BLaER1 (cell line): ENCODE data around the gene GPR37L1.

Source experiments
- H3K27ac ChIP-seq: shearing (Covaris generic); formaldehyde crosslinking; 2 replicates; pipeline ENCODE4 v1.8.1; 2022
- H3K27me3 ChIP-seq: shearing (Covaris generic); formaldehyde crosslinking; 2 replicates; pipeline ENCODE4 v1.8.1; 2022
- H3K36me3 ChIP-seq: shearing (Covaris generic); formaldehyde crosslinking; 2 replicates; pipeline ENCODE4 v1.8.1; 2022
- H3K4me1 ChIP-seq: shearing (Covaris generic); formaldehyde crosslinking; 2 replicates; pipeline ENCODE4 v1.8.1; 2022
- H3K4me2 ChIP-seq: shearing (Covaris generic); formaldehyde crosslinking; 2 replicates; pipeline ENCODE4 v1.8.1; 2022
- H3K4me3 ChIP-seq: shearing (Covaris generic); formaldehyde crosslinking; 2 replicates; pipeline ENCODE4 v1.8.1; 2022
- H3K9ac ChIP-seq: shearing (Covaris generic); formaldehyde crosslinking; 2 replicates; pipeline ENCODE4 v1.8.1; 2022
- H3K9me3 ChIP-seq: shearing (Covaris generic); formaldehyde crosslinking; 2 replicates; pipeline ENCODE4 v1.8.1; 2022
- H4K20me1 ChIP-seq: shearing (Covaris generic); formaldehyde crosslinking; 2 replicates; pipeline ENCODE4 v1.8.1; 2022
- Cebpa-rat ChIP-seq: shearing (Covaris generic); IDR thresholded peaks from 2 replicates; pipeline ENCODE4 v1.8.1; 2022

GPR37L1 gene

GRCh38 chr1:202152399-202152798 lies 29.7 kb downstream of the GPR37L1 start:
- Histone ChIP-seq H3K4me3 (no peak overlapping the region), H3K36me3 (peaks cover 99% of the 10 kb centered on the region), H3K27me3 (no peaks in the 10 kb centered on the region), H3K9me3 (no peaks in the 10 kb centered on the region), H3K27ac (no peak overlapping the region), H3K4me1 (peaks cover 19% of the 10 kb centered on the region), H4K20me1 (peaks cover 40% of the 10 kb centered on the region), H3K4me2 (no peak overlapping the region), H3K9ac (no peak overlapping the region)
- TF ChIP-seq Cebpa-rat = no peak

- H3K9ac ChIP-seq = no peak overlapping the region
- H4K20me1 ChIP-seq = peaks cover 41% of the 10 kb centered on the region
- H3K27me3 ChIP-seq = no peaks in the 10 kb centered on the region
- no peak overlapping the region for H3K27ac ChIP-seq
- no peak overlapping the region for H3K4me2 ChIP-seq
- H3K36me3 ChIP-seq = peaks cover 99% of the 10 kb centered on the region
- H3K9me3 ChIP-seq = no peaks in the 10 kb centered on the region
- H3K4me3 ChIP-seq = no peak overlapping the region
- TF ChIP-seq Cebpa-rat = no peak
- peaks cover 28% of the 10 kb centered on the region for H3K4me1 ChIP-seq
These were observed 30.6 kb downstream of the GPR37L1 start for GRCh38 chr1:202153284-202153683.

- Histone ChIP-seq H3K36me3 (peaks cover 92% of the 10 kb centered on the region), H3K27ac (no peak overlapping the region), H3K4me1 (peaks cover 37% of the 10 kb centered on the region), H3K27me3 (no peaks in the 10 kb centered on the region), H4K20me1 (peaks cover 41% of the 10 kb centered on the region), H3K9me3 (no peaks in the 10 kb centered on the region), H3K4me3 (no peak overlapping the region), H3K9ac (no peak overlapping the region), H3K4me2 (no peak overlapping the region)
- TF ChIP-seq Cebpa-rat = no peak
These were observed 31.5 kb downstream of the GPR37L1 start for GRCh38 chr1:202154148-202154765.

GRCh38 chr1:202154766-202155477 lies 32.2 kb downstream of the GPR37L1 start:
- Histone ChIP-seq H3K27ac (no peak overlapping the region), H3K9me3 (no peaks in the 10 kb centered on the region), H3K36me3 (peaks cover 85% of the 10 kb centered on the region), H3K9ac (no peak overlapping the region), H3K27me3 (no peaks in the 10 kb centered on the region), H3K4me1 (peaks cover 44% of the 10 kb centered on the region), H3K4me2 (no peak overlapping the region), H4K20me1 (peaks cover 41% of the 10 kb centered on the region), H3K4me3 (no peak overlapping the region)
- TF ChIP-seq Cebpa-rat = no peak

GRCh38 chr1:202155478-202156021 lies 32.8 kb downstream of the GPR37L1 start:
- H3K27me3 ChIP-seq = no peaks in the 10 kb centered on the region
- peaks cover 79% of the 10 kb centered on the region for H3K36me3 ChIP-seq
- no peak overlapping the region for H3K4me2 ChIP-seq
- H3K9me3 ChIP-seq = no peaks in the 10 kb centered on the region
- no peak for TF ChIP-seq Cebpa-rat
- H3K27ac ChIP-seq = no peak overlapping the region
- peaks cover 41% of the 10 kb centered on the region for H4K20me1 ChIP-seq
- H3K4me1 ChIP-seq = peaks cover 50% of the 10 kb centered on the region
- H3K9ac ChIP-seq = no peak overlapping the region
- no peak overlapping the region for H3K4me3 ChIP-seq

- Histone ChIP-seq H3K27ac (peak overlapping the region; percentile 3; the same call in 1 of the 2 replicates), H4K20me1 (peaks cover 41% of the 10 kb centered on the region), H3K36me3 (peaks cover 68% of the 10 kb centered on the region), H3K9me3 (no peaks in the 10 kb centered on the region), H3K27me3 (no peaks in the 10 kb centered on the region), H3K9ac (no peak overlapping the region; the same call in 1 of the 2 replicates), H3K4me1 (peaks cover 60% of the 10 kb centered on the region), H3K4me2 (peak overlapping the region; percentile 22), H3K4me3 (no peak overlapping the region)
- TF ChIP-seq Cebpa-rat = no peak
These were observed 33.9 kb downstream of the GPR37L1 start for GRCh38 chr1:202156590-202156989.

GRCh38 chr1:202157945-202158344 lies 35.2 kb downstream of the GPR37L1 start:
- Histone ChIP-seq H3K4me2 (peak overlapping the region; percentile 98), H3K27me3 (no peaks in the 10 kb centered on the region)

GRCh38 chr1:202158810-202159533 lies 36.3 kb downstream of the GPR37L1 start:
- Histone ChIP-seq H3K4me2 (peak overlapping the region; percentile 98), H4K20me1 (peaks cover 31% of the 10 kb centered on the region; the same call in 1 of the 2 replicates), H3K4me1 (peaks cover 84% of the 10 kb centered on the region), H3K9ac (peak overlapping the region; percentile 86), H3K4me3 (peak overlapping the region; percentile 71), H3K27ac (peak overlapping the region; percentile 97), H3K36me3 (peaks cover 44% of the 10 kb centered on the region), H3K9me3 (no peaks in the 10 kb centered on the region), H3K27me3 (no peaks in the 10 kb centered on the region)
- TF ChIP-seq Cebpa-rat = no peak

More at GRCh38 chr1:202157945-202158344, 35.2 kb downstream of the GPR37L1 start:
- peak overlapping the region; percentile 71; the same call in 1 of the 2 replicates for H3K4me3 ChIP-seq
- no peak for TF ChIP-seq Cebpa-rat
- no peaks in the 10 kb centered on the region for H3K9me3 ChIP-seq
- peaks cover 74% of the 10 kb centered on the region for H3K4me1 ChIP-seq
- peaks cover 55% of the 10 kb centered on the region for H3K36me3 ChIP-seq
- peaks cover 30% of the 10 kb centered on the region; the same call in 1 of the 2 replicates for H4K20me1 ChIP-seq
- H3K27ac ChIP-seq = peak overlapping the region; percentile 97
- H3K9ac ChIP-seq = peak overlapping the region; percentile 86; the same call in 1 of the 2 replicates

- Histone ChIP-seq H3K9ac (peak overlapping the region; percentile 86), H3K9me3 (no peaks in the 10 kb centered on the region), H3K4me1 (peaks cover 92% of the 10 kb centered on the region), H3K36me3 (peaks cover 37% of the 10 kb centered on the region), H3K27ac (peak overlapping the region; percentile 97), H4K20me1 (peaks cover 37% of the 10 kb centered on the region; the same call in 1 of the 2 replicates), H3K27me3 (no peaks in the 10 kb centered on the region), H3K4me2 (peak overlapping the region; percentile 98), H3K4me3 (peak overlapping the region; percentile 71)
- no peak for TF ChIP-seq Cebpa-rat
These were observed 37.0 kb downstream of the GPR37L1 start for GRCh38 chr1:202159534-202160371.
